OCI-M2 (cell line): ENCODE measurements around the gene TFAP2D.

Source experiments
- DNase-seq: peaks from one replicate; lab custom pipeline; 2025; ENCODE audit not compliant: unreplicated experiment; lab: John Stamatoyannopoulos, UW

TFAP2D gene

GRCh38 chr6:50718566-50718965 is 5.2 kb downstream of the TFAP2D start:
- DNase-seq = no peak

GRCh38 chr6:50720623-50721022 is 7.3 kb downstream of the TFAP2D start:
- DNase-seq = no peak

DNA sequence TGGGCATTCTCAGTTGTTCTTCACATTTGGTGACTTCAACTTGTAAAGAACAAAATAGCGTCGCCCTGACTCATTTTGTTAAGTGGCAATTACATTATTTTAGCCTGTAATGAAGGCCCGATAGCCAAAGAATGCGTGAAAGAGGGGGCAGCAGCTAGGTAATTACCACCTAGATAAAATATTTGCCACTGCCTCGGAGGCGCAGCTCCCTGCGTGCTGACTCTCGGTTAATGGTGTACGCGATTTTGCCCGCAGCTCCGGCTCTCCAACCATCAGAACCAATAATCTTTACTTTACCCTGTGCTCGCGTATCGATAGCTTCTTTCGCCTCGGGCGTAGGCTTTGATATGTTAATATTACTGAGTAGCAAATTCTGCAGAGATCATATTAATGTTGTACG is 8.7 kb downstream of the TFAP2D start:
- no peak for DNase-seq

DNA sequence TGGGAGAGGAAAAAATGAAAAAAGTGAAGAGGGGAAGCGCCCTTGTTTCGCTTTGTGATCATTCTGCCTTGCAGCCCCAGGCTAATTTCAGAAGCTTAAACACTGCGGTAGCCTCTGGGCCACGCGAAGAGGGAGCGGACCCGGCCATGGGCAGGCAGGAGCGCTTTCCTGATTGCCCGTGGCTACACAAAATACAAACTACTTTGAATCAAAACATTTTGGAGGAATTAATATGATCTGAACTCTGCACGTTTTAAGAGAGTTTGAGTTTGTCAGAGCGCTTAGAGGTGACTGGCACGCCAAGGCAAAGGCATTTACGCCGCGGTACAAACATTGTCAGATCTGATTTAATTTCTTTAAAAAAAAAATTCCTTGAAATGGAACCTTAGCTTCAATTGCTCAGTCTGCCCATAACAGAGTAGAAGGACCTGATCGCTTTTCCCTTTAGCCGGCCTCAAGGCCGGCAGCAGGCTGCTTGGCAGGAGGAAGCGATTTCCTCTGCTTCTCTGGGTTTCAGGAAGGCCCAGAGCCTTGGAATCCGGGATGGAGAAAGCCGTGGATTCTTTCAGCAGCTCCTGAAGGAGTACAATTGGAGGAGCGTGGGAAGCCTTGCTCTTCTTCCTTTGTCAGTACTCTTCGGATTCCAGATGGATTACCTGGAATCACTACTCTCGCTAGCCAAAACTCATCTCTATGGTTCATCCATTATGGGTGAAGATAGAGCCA is 9.7 kb downstream of the TFAP2D start:
- DNase-seq = no peak

DNA sequence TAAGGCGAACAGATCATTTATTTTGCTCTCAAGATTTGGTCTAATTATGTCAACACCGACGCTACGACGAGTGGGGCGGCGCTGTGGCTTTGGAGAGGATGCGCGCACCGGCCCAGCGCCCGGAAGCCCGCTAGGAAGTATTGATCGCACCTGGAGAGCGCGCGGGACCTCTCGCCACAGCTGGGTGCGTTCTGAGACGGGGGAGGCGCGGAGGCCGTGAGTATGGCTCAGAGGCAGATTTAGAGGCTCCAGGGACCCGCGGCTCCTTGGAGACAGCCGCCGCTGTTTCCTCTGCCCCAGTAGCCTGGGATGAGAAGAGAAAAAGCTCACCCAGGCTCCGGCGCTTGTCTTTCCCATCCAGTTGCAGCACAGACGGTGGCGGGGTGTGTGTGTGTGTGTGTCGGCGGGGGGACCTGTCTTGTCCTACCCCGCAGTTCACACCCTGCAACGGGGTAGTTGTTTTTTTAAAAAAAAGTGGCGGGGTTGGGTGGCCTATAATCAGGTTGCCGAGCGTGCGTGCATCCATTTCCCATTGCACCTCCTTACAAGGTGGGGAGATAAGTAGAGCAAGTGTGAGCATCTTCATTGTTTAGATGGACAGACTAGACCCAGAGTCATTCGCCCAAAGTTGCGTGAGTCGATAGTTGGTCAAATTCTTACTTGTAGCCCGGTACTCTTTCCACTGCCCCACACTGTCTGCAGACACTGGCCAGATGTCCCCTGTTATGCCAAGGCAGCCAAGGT is 11.2 kb downstream of the TFAP2D start:
- DNase-seq = no peak

DNA sequence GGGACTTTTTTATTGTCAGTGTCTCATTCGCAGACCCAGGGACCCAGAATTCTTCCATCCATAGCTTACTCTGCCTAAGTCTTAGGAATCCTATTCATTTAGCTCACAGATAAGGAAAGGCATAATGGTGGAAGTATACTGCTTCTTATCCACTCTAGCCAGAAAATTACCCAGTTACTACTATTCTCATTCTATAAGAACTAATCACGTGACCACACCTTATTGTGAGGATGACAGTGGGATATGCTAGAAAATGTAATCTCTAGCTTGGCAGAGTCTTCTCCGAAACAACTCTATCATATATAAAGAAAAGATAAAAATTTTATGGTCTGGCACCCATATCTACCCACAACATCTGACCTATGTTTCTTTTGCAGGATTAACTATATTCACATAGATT is 21.2 kb downstream of the TFAP2D start:
- DNase-seq = no peak

- DNase-seq = no peak
Measured at GRCh38 chr6:50742161-50742560, 28.8 kb downstream of the TFAP2D start.

GRCh38 chr6:50744976-50745375 is 31.6 kb downstream of the TFAP2D start:
- DNase-seq = no peak

- DNase-seq = no peak
Measured at GRCh38 chr6:50762798-50763197, 49.5 kb downstream of the TFAP2D start.

GRCh38 chr6:50778696-50779095 is 65.4 kb downstream of the TFAP2D start:
- no peak for DNase-seq

DNA sequence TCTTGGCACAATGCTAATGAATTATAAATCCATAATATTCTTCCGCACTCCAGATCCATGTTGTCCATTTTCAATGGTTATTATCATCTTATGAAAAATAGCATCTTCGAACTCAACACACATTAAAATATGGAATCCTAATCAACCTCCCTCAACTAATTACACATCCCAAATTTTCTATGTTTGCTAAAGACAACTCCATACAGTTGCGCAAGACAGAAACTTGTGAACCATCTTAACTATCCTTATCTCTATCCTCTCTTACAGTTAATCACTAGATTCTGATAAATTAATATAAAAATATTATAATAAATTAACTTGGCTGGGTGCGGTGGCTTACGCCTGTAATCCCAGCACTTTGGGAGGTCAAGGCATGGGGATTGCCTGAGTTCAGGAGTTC is 67.1 kb downstream of the TFAP2D start:
- no peak for DNase-seq

DNA sequence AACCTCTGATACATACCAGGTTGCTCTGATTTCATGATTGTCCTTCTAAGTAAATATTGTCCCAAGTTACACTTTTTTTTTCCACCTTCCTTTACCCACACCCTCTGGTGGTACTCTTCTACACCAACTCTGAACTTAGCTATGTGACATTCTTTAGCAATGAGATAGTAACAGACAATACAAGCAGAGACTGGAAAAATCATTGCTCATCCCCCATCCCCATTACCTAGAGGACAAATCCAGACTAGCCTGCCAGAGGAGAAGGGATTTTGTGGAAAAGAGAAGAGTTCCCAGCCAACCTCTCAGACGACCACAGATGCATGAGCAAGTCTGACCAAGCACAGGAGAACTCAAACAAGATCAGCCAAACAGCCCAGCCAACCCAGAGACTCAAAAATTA is 72.6 kb downstream of the TFAP2D start:
- DNase-seq = no peak

- no peak for DNase-seq
Measured at GRCh38 chr6:50791900-50792508, 78.7 kb downstream of the TFAP2D start.

- no peak for DNase-seq
Measured at GRCh38 chr6:50792771-50793170, 79.4 kb downstream of the TFAP2D start.

- DNase-seq = no peak
Measured at GRCh38 chr6:50795574-50795973, 82.2 kb downstream of the TFAP2D start.

DNA sequence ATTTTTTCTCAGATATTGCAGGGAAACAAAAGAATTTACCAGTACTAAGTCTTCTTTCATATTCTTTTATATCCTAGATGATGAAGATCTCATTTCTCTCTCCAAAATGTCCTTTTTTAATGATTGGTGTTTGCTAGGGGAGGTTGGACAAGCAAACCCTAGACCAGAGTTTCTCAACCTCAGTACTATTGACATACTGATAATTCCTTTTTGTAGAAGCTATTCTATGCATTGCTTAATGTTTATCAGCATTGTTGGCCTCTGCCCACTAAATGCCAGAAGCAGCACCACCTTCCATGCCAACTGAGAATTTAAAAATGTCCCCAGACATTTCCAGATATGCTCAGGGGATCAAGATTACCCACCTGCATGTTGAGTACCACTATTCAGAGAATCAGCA is 91.0 kb downstream of the TFAP2D start:
- no peak for DNase-seq

DNA sequence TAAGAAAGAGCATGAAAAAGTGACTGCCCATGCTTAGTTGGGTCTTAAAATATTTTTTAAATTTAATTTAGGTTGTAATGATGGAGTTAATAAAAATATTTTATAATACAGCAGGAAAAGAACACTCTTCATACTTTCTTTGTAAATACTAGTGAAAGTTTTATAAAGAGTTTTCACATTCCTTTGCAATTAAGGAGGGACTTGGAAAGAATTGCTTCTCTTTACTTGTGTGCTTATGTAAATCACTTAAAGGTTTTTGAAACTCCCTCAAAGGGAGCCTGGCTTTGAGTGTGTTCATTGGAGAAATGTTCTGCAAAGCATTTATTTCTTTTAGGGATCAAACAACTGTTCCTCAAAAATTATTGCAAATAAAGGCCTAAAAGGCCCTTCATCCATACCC is 93.7 kb downstream of the TFAP2D start:
- no peak for DNase-seq

DNA sequence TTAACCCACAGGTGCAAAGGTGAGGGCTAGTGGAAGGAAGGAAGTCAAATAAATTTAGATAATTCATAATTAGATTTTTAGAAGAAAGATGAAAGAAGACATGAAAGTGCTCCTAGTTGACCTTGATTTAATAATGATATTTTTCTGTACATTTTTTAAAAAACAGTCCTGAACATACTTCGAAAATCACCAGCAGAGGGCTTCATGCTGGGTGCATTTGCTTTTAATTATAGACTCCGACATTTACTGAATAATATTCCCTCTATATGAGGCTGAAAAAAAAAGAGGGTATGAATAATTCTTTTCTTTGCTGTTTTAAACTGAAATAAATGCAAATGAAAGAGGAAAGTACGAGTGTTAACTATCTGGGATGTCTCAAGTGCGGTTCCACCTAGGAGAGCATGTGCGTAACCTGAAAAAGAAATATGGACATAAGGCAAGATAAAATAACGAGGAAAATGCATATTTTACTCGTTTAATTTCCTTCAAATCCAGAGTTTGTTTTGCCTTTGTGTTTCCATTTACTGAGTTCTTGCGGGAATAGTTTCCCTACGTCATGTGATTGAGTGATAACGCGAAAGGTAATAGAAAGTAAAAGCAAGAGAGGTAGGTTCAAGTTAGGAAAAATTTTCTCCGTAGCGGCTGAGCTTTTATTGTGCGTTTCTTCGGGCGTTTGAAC is 102.2 kb downstream of the TFAP2D start:
- no peak for DNase-seq

DNA sequence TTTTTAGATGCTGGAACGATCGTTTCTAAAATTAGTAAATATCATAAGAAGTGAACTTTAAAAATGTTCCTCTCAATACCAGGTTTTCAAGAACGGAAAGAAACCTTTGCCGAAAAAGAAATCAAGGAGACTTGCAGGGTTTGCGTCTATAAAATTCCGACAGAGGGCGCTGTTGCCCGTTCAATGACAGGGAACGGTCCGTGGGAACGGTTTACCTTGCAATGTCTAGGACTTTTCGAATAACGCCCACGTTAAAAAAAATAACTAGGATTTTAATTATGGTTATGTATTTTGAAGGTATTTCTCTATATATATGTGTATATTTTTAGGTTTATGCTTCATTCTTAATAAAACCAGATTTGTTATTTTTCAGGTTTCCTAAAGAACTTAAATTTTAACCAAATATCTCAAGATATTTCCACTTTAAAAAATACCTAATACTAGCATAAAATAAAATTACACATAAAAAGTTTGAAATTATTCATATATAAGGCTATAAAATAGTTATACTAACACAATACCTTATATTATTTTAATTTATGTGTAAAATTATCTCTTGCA is 102.9 kb downstream of the TFAP2D start:
- DNase-seq = no peak

DNA sequence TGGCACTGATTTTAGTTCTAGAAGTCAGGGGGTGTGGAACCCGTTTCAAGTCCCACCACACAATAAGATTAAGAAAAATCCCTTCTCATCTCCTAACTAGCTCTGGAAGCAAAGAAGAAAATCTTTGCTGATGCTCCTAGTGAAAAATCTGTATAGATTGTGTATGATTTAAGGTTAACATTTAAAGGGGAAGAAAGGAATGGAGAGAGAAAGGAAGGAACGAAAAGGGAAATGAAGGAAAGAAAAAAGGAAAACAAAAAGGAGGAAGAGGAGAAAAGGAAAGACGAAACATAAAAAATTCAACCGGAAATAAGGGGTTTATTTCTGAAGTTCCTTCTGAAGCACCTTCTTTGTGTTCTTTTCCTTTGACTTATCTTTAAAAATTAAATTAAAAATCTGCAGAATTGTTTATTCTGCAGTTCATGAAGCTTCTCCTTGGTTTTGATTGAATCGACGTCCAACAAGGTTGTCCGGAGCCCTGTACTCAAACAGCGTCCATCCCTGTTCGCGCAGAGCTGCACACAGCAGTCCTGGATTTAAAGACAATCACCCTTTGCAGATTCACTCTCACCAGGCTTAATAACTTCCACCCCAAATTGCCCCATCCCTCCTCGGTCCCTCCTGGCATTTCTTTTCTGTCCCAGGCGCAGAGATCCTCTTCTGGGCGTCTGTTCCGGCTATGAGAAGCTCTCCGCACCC is 103.8 kb downstream of the TFAP2D start:
- DNase-seq = no peak

- no peak for DNase-seq
Measured at GRCh38 chr6:50817646-50817950, 104.3 kb downstream of the TFAP2D start.
